ENCODE results near the gene DCAF4.

The DCAF4 gene

DNA sequence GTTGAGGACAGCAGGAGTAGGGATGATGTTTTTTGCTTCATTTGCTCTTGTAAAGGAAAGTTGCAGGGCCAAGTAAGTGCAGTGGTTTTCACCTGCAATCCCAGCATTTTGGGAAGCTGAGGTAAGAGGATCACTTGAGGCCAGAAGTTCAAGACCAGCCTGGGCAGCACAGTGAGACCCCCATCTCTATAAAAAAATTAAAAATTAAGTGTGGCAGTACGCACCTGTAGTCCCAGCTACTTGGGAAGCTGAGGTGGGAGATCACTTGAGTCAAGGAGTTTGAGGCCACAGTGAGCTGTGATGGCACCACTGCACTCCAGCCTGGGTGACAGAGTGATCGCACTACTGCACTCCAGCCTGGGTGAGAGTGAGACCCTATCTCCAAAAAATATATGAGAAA is 43.2 kb upstream of the DCAF4 start:
- Histone ChIP-seq H3K4me3 (ENCODE audit: low read length, poor library complexity, severe bottlenecking) (peak overlapping the region; percentile 19), H3K27me3 (ENCODE audit: insufficient read depth, low read length, poor library complexity, severe bottlenecking) (no peaks in the 10 kb centered on the region), H3K9ac (ENCODE audit: low read depth, low read length, poor library complexity, severe bottlenecking) (no peak overlapping the region), H4K20me1 (ENCODE audit: insufficient read depth, low read length, poor library complexity, severe bottlenecking) (peaks cover 82% of the 10 kb centered on the region), H3K36me3 (ENCODE audit: insufficient read depth, low read length) (peaks cover 46% of the 10 kb centered on the region; the same call in 1 of the 2 replicates), H3K9me2 (replicated peaks; ENCODE audit: low read depth, low read length) (no peaks in the 10 kb centered on the region), H2AFZ (ENCODE audit: low read length) (no peak overlapping the region), H3F3A (ENCODE audit: low read depth) (no peaks in the 10 kb centered on the region), H3K4me2 (ENCODE audit: low read depth, low read length, poor library complexity, severe bottlenecking) (peak overlapping the region; percentile 57), H3K4me1 (ENCODE audit: insufficient read depth, low read length, poor library complexity, severe bottlenecking) (peaks cover 49% of the 10 kb centered on the region), H3K79me2 (ENCODE audit: insufficient read depth, low read length) (peaks cover 99% of the 10 kb centered on the region), H3K9me3 (ENCODE audit: insufficient read depth, low read depth, low read length) (no peaks in the 10 kb centered on the region)
- TF ChIP-seq, protein P1, sequence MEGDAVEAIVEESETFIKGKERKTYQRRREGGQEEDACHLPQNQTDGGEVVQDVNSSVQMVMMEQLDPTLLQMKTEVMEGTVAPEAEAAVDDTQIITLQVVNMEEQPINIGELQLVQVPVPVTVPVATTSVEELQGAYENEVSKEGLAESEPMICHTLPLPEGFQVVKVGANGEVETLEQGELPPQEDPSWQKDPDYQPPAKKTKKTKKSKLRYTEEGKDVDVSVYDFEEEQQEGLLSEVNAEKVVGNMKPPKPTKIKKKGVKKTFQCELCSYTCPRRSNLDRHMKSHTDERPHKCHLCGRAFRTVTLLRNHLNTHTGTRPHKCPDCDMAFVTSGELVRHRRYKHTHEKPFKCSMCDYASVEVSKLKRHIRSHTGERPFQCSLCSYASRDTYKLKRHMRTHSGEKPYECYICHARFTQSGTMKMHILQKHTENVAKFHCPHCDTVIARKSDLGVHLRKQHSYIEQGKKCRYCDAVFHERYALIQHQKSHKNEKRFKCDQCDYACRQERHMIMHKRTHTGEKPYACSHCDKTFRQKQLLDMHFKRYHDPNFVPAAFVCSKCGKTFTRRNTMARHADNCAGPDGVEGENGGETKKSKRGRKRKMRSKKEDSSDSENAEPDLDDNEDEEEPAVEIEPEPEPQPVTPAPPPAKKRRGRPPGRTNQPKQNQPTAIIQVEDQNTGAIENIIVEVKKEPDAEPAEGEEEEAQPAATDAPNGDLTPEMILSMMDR (conservative IDR thresholded peaks at IDR 0.05; ENCODE audit: low read length): no peak

DNA sequence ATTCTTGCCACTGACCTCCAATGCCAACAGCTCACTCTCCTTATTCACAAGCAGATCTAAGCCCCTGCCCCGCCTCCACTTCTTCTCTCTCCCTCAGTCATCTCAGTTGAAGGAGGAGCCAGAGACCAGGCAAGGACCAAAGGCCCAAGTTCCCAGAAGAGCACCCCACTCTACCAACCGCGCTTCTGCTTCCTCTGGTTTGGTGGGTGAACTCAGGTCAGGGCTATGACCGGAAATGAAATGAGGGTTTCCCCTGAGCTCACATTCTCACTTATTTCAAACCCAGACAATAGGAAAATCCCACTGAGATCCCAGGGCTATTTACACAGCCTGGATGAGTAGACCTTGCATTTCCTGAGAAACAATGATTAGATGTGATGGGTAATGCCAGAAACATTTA is 42.3 kb upstream of the DCAF4 start:
- no peaks in the 10 kb centered on the region for H3K9me2 ChIP-seq (replicated peaks; ENCODE audit: low read depth, low read length)
- no peaks in the 10 kb centered on the region for H3K9me3 ChIP-seq (ENCODE audit: insufficient read depth, low read depth, low read length)
- no peak overlapping the region for H2AFZ ChIP-seq (ENCODE audit: low read length)
- H3K4me3 ChIP-seq (ENCODE audit: low read length, poor library complexity, severe bottlenecking): peak overlapping the region; percentile 19
- no peak for TF ChIP-seq EZH2phosphoT487 (IDR thresholded peaks at IDR 0.05; ENCODE audit: borderline replicate concordance)
- TF ChIP-seq, protein P1 (conservative IDR thresholded peaks at IDR 0.05; ENCODE audit: low read length): no peak
- H3K4me1 ChIP-seq (ENCODE audit: insufficient read depth, low read length, poor library complexity, severe bottlenecking): peaks cover 53% of the 10 kb centered on the region
- no peak overlapping the region for H3K9ac ChIP-seq (ENCODE audit: low read depth, low read length, poor library complexity, severe bottlenecking)
- H3K27me3 ChIP-seq (ENCODE audit: insufficient read depth, low read length, poor library complexity, severe bottlenecking): no peaks in the 10 kb centered on the region
- H3K79me2 ChIP-seq (ENCODE audit: insufficient read depth, low read length): peaks cover 99% of the 10 kb centered on the region
- H4K20me1 ChIP-seq (ENCODE audit: insufficient read depth, low read length, poor library complexity, severe bottlenecking): peaks cover 90% of the 10 kb centered on the region
- H3F3A ChIP-seq (ENCODE audit: low read depth): no peaks in the 10 kb centered on the region; the same call in 1 of the 2 replicates
- peak overlapping the region; percentile 57 for H3K4me2 ChIP-seq (ENCODE audit: low read depth, low read length, poor library complexity, severe bottlenecking)
- peaks cover 43% of the 10 kb centered on the region; the same call in 1 of the 2 replicates for H3K36me3 ChIP-seq (ENCODE audit: insufficient read depth, low read length)

DNA sequence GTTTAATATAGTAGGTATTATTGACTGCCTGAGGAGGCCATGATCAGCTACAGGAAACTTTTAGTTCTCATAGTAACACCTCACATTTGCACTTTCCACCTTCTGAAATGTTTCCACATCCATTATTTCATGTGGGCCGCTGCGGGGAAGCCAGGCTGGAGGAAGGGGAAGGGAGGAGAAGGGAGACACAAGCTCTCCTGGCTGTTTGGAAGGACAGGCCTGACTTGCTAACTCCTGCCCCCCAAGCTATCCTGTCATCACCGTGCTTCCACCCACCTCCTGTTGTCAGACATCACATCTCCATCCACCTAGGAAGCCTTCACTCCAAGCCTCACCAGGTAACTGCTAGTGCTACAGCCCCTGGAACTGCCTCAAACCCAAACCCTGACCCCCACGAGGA is 41.9 kb upstream of the DCAF4 start:
- Histone ChIP-seq H3K27me3 (ENCODE audit: insufficient read depth, low read length, poor library complexity, severe bottlenecking) (no peaks in the 10 kb centered on the region), H3K9ac (ENCODE audit: low read depth, low read length, poor library complexity, severe bottlenecking) (no peak overlapping the region), H3K9me2 (replicated peaks; ENCODE audit: low read depth, low read length) (no peaks in the 10 kb centered on the region), H3K4me3 (ENCODE audit: low read length, poor library complexity, severe bottlenecking) (peak overlapping the region; percentile 19), H3K79me2 (ENCODE audit: insufficient read depth, low read length) (peaks cover 99% of the 10 kb centered on the region), H3K9me3 (ENCODE audit: insufficient read depth, low read depth, low read length) (no peaks in the 10 kb centered on the region), H3K4me1 (ENCODE audit: insufficient read depth, low read length, poor library complexity, severe bottlenecking) (peaks cover 57% of the 10 kb centered on the region), H3F3A (ENCODE audit: low read depth) (no peaks in the 10 kb centered on the region; the same call in 1 of the 2 replicates), H2AFZ (ENCODE audit: low read length) (no peak overlapping the region), H4K20me1 (ENCODE audit: insufficient read depth, low read length, poor library complexity, severe bottlenecking) (peaks cover 90% of the 10 kb centered on the region), H3K4me2 (ENCODE audit: low read depth, low read length, poor library complexity, severe bottlenecking) (peak overlapping the region; percentile 57), H3K36me3 (ENCODE audit: insufficient read depth, low read length) (peaks cover 41% of the 10 kb centered on the region; the same call in 1 of the 2 replicates)
- no peak for TF ChIP-seq EZH2phosphoT487 (IDR thresholded peaks at IDR 0.05; ENCODE audit: borderline replicate concordance)
- TF ChIP-seq, protein P1 (conservative IDR thresholded peaks at IDR 0.05; ENCODE audit: low read length): no peak
